ENCODE data around the gene LRRC8E.

GRCh38 chr19:7888145-7888825, at the start of gene LRRC8E:
- no peak for TF ChIP-seq EZH2 (IDR thresholded peaks at IDR 0.05; ENCODE audit: borderline replicate concordance, low read depth, low read length, poor library complexity, severe bottlenecking)
- no peak for TF ChIP-seq CTCF (conservative IDR thresholded peaks at IDR 0.05; ENCODE audit: low read depth, low read length)

All from A673 (cell line).